ENCODE measurements around the gene TMEM106B.

DNA sequence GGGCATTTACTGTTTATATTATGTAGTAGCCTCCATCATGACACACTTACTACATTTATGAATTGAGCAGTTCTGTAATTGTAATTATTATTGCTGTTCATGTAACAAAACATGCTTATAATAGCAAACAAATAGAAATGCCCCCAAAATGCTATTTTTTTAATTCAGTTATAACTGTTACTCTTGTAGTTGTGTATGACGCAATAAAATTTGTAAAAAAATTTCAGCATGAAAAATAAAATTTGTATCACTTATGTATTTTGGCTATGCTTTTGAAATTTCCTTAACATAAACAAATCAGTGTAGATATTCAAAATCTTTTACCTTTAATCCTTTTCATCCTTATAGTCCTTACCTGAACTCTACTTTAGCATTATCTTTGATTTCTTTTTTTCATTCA is 25.9 kb downstream of the TMEM106B start:
- TF ChIP-seq EZH2 (IDR thresholded peaks at IDR 0.05; ENCODE audit: low read depth), result no peak
- TF ChIP-seq, protein P1, sequence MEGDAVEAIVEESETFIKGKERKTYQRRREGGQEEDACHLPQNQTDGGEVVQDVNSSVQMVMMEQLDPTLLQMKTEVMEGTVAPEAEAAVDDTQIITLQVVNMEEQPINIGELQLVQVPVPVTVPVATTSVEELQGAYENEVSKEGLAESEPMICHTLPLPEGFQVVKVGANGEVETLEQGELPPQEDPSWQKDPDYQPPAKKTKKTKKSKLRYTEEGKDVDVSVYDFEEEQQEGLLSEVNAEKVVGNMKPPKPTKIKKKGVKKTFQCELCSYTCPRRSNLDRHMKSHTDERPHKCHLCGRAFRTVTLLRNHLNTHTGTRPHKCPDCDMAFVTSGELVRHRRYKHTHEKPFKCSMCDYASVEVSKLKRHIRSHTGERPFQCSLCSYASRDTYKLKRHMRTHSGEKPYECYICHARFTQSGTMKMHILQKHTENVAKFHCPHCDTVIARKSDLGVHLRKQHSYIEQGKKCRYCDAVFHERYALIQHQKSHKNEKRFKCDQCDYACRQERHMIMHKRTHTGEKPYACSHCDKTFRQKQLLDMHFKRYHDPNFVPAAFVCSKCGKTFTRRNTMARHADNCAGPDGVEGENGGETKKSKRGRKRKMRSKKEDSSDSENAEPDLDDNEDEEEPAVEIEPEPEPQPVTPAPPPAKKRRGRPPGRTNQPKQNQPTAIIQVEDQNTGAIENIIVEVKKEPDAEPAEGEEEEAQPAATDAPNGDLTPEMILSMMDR (conservative IDR thresholded peaks at IDR 0.05), result no peak

All from PC-9 (cell line).